GM15510 (cell line): Measurements from ENCODE around the gene TXNDC15.

Source experiments
- POLR2A ChIP-seq: IDR thresholded peaks from 3 replicates; pipeline ENCODE4 v1.6.1; 2011; ENCODE audit warnings: borderline replicate concordance; ENCODE audit not compliant: insufficient read length; ENCODE audit errors: extremely low read depth

The TXNDC15 gene

DNA sequence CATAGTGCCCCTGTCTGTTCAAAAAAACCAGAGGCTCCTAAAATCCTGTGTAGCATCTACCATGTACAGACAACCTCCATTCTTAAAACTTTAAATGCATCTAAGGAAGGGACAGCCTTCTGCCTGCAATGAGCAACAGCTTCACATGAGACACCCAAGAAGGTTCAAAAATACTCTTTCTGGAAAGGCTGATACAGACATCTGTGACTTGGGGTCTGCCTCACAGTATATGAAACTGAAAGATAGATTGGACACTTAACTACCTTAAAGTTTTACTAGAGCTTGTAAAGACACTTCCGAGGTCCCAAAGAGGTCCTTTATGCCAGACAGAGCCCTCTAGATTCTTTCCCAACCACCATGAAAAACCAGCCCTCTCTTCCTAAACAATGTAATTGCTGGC lies 65.3 kb downstream of the TXNDC15 start:
- no peak for TF ChIP-seq POLR2A

GRCh38 chr5:134943547-134943946 lies 69.4 kb downstream of the TXNDC15 start:
- TF ChIP-seq POLR2A = no peak

GRCh38 chr5:134944630-134945029 lies 70.5 kb downstream of the TXNDC15 start:
- TF ChIP-seq POLR2A = no peak

DNA sequence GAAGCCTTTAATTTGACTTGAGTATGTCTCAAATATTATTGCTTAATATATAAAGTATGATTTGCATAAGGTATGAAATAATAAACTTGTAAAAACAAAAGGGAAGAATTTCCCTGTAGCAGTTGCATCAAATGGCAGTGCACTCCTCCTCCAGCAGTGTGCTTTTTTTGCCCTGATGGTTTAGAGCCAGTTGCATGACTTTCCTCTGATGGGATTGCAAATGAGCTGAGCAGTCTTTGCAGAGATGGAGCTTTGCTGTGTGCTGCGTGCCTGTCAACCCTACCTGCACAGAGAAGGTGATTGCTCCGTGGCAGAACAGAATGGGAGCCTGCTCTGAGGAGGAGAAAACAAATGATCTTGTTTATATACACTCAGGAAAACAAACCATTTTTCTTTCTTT lies 70.9 kb downstream of the TXNDC15 start:
- no peak for TF ChIP-seq POLR2A

- TF ChIP-seq POLR2A = no peak
Observed at GRCh38 chr5:134948911-134949310, 74.7 kb downstream of the TXNDC15 start.

GRCh38 chr5:134949316-134949715 lies 75.1 kb downstream of the TXNDC15 start:
- no peak for TF ChIP-seq POLR2A
